Spleen (tissue), 11 donors: ENCODE results near the gene SSX3. TPM values are rescaled to one million over a fixed set of nuclear protein-coding genes. Genes with fewer than 3 reads are reported as not detected.
"Not testable (repeated sequence)": the region's sequence is repeated elsewhere in the genome, so short reads cannot be mapped to it uniquely, and the experiment has no call there.

Experiments used
- DNase-seq: peaks from one replicate; pipeline ENCODE4 v3.0.0-alpha.2; 2020
- H3K27ac ChIP-seq, 8 donors: fragments of 200-600 bp; sonication (generic) in 7 of 8; 1 replicate in 4 of 8; 2 replicates in 4 of 8; pipeline versions ENCODE4 v1.5.0 to v1.8.0; 2016 to 2021; ENCODE audit warnings: inconsistent platforms in 4 of 8, mild to moderate bottlenecking in 4 of 8, moderate library complexity in 1 of 8
- H3K27me3 ChIP-seq, 7 donors: fragments of 200-600 bp; sonication (generic) in 6 of 7; replicated peaks in 1 of 7; 1 replicate in 4 of 7; 2 replicates in 3 of 7; pipeline versions ENCODE4 v1.5.0 to v1.8.0; 2016 to 2021; ENCODE audit warnings: inconsistent platforms in 3 of 7, mild to moderate bottlenecking in 1 of 7
- H3K36me3 ChIP-seq, 6 donors: fragments of 200-600 bp; sonication (generic) in 5 of 6; 1 replicate in 4 of 6; 2 replicates in 2 of 6; pipeline versions ENCODE4 v1.5.0 to v1.8.0; 2016 to 2021; ENCODE audit warnings: inconsistent platforms in 2 of 6
- H3K4me1 ChIP-seq, 6 donors: fragments of 200-600 bp; sonication (generic) in 5 of 6; 1 replicate in 3 of 6; 2 replicates in 3 of 6; pipeline versions ENCODE4 v1.5.0 to v1.8.0; 2016 to 2021; ENCODE audit warnings: inconsistent platforms in 3 of 6
- H3K4me3 ChIP-seq, 8 donors: fragments of 200-600 bp; sonication (generic) in 7 of 8; 1 replicate in 4 of 8; 2 replicates in 4 of 8; pipeline versions ENCODE4 v1.5.0 to v1.8.0; 2016 to 2021; ENCODE audit warnings: inconsistent platforms in 4 of 8, mild to moderate bottlenecking in 4 of 8, moderate library complexity in 2 of 8
- H3K9me3 ChIP-seq, 8 donors: fragments of 200-600 bp; sonication (generic) in 7 of 8; 1 replicate in 4 of 8; 2 replicates in 4 of 8; pipeline versions ENCODE4 v1.5.0 to v1.8.0; 2016 to 2021; ENCODE audit warnings: inconsistent platforms in 4 of 8
- CTCF ChIP-seq, 11 experiments: fragments of 200-600 bp in 7 of 11; fragments of 450-650 bp in 4 of 11; sonication (generic) in 4 of 11; IDR thresholded peaks in 8 of 11; conservative IDR thresholded peaks in 3 of 11; 1 replicate in 7 of 11; 2 replicates in 4 of 11; pipeline versions ENCODE4 v1.4.0 to v1.8.0; 2016 to 2021; ENCODE audit warnings: antibody characterized with exemption in 11 of 11, inconsistent platforms in 4 of 11, mild to moderate bottlenecking in 1 of 11
- POLR2A ChIP-seq, 3 donors: fragments of 450-650 bp; IDR thresholded peaks; one replicate each; pipeline ENCODE4 v1.5.1; 2017; ENCODE audit warnings: antibody characterized with exemption in 3 of 3, mild to moderate bottlenecking in 1 of 3
- POLR2AphosphoS5 ChIP-seq, 3 donors: sonication (generic); formaldehyde crosslinking; IDR thresholded peaks; one replicate each; pipeline ENCODE4 v1.5.1; 2017; ENCODE audit warnings: antibody characterized with exemption in 3 of 3
- WGBS, 5 donors: extraction: QIAGEN DNeasy Blood & Tissue Kit in 3 of 5; methylation state at CpG; one replicate each; pipeline versions ENCODE4 v1.1.5 to v1.1.7; 2013 to 2018; 5-methylcytosine and 5-hydroxymethylcytosine counted together
- intact Hi-C: fragments of 100-400 bp; cut with DNase I; formaldehyde crosslinking; loops from one replicate; pipeline ENCODE4 v1.15.0; 2023; ENCODE audit warnings: low total_unique reads
- polyA plus RNA-seq, 3 donors: library from polyadenylated mRNA; stranded (reverse); fragments of 200-250 nt; gene quantifications; one replicate each; pipeline ENCODE4 v1.2.1, GENCODE V29; 2013
- small RNA-seq, 4 donors: library from RNA; depleted of rRNA; stranded (forward); fragments of <200 nt; gene quantifications; one replicate each; pipeline ENCODE3, GENCODE V24; 2016
- total RNA-seq, 7 donors: library from RNA; depleted of rRNA in 3 of 7; stranded (reverse); fragments of >200 nt in 3 of 7; fragmentation: NEBNext Ultra II Directional in 4 of 7; extraction: Animal tissue kit (Norgen Biotek cat#: 25700) in 4 of 7; gene quantifications; one replicate each; pipeline versions ENCODE4 v1.1.0 to v1.2.1, GENCODE V29; 2016 to 2021
- donor health status: healthy with polysubstance abuse.
- donor health status: DM: no; HTN: no; CAD: no; lungs with moderate emphysema.
- donor health status: DM: no; HTN: no; CAD: no.
- donor health status: Bipolar disorder and iron deficiency.
- donor health status: healthy.
- donor health status: DM: no; HTN: no; CAD: no.
- donor health status: DM: yes; HTN: yes; CAD: no.

SSX3 gene
- total and polyA plus RNA-seq, 10 donors: not detected

DNA sequence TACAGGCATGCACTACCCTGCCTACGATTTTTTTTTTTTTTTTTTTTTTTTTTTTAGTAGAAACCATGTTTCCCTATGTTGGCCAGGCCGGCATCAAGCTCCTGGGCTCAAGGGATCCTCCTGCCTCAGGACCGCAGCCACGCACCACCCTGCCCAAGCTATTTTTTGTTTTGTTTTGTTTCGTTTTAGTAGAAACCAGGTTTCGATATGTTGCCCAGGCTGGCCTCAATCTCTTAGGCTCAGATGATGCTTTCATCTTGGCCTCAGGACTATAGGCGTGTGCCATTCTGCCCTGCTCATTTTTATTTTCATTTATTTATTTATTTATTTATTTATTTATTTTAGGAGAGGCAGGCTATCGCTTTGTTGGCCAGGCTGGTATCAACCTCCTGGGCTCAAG lies 1.2 kb upstream of the SSX3 start:
- TF ChIP-seq POLR2A (IDR thresholded peaks at IDR 0.05) (no peak), CTCF (IDR thresholded peaks at IDR 0.05 in 8 of 11, conservative IDR thresholded peaks at IDR 0.05 in 3 of 11) (no peak), POLR2AphosphoS5 (IDR thresholded peaks at IDR 0.05) (no peak)

DNA sequence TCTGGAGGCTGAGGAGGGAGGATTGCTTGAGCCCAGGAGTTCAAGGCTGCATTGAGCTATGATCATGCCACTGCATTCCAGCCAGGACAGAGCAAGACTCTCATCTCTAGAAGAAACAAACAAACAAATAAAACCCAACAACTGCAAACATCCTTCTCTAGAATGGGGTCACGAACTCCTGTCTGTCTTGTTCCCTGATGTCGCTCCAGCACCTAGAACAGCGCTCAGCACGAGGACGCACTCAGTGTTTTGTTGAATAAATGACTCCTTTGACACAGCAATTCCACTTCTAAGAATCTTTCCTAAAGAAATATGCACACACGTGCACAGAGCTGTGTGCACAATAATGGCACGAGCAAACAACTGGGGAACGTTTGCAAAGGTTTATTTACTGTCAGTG lies 10.4 kb downstream of the SSX3 start:
- H3K27ac ChIP-seq, H3K4me1 ChIP-seq, H3K27me3 ChIP-seq, intact Hi-C loops, H3K36me3 ChIP-seq, H3K4me3 ChIP-seq, H3K9me3 ChIP-seq, DNase-seq: not testable (repeated sequence)
- 55 to 63% (median 59%) methylated on average over 8 of the region's 8 CpGs for WGBS, 5 donors

More for the DNA sequence above, 1.2 kb upstream of the SSX3 start:
- Histone ChIP-seq H3K9me3 (no peaks in the 10 kb centered on the region), H3K36me3 (no peaks in the 10 kb centered on the region), H3K27me3 (no peaks in the 10 kb centered on the region), H3K27ac (no peak overlapping the region), H3K4me3 (no peak overlapping the region), H3K4me1 (no peaks in the 10 kb centered on the region)
- DNase-seq: no peak
- intact Hi-C loops: no loop called here
- 88 to 98% (median 93%) methylated on average over 8 of the region's 8 CpGs for WGBS, 5 donors

GRCh38 chrX:48313996-48314395 lies 42.5 kb downstream of the SSX3 start:
- H3K9me3 ChIP-seq, H3K27ac ChIP-seq, H3K36me3 ChIP-seq, H3K4me3 ChIP-seq, DNase-seq, intact Hi-C loops, H3K27me3 ChIP-seq, H3K4me1 ChIP-seq: not testable (repeated sequence)
- 71 to 100% (median 72%) methylated on average over 2 of the region's 2 CpGs for WGBS, 5 donors

DNA sequence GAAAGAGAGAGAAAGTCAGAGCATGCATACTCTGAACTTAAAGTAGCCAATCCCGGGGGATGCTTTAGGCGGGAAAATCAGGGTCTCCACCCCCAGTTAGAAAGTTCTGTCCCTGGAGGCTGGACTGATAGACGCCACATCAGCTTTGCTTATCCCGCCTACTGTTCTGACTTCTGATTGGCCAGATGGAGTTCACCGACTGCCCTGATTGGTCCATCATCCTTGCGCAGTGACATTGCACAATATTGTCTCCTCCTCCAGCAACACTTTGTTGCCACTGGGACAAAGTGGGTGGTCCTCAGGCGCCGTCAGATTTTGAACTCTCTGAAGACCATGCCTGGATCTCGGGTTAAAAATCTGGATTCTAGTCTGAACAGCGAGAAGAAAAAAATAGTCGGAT lies 50.3 kb downstream of the SSX3 start:
- intact Hi-C loops: no loop called here
- Histone ChIP-seq H3K9me3 (no peaks in the 10 kb centered on the region), H3K27me3 (no peaks in the 10 kb centered on the region), H3K4me1 (no peaks in the 10 kb centered on the region), H3K27ac (no peak overlapping the region), H3K36me3 (no peaks in the 10 kb centered on the region), H3K4me3 (no peak overlapping the region)
- no peak for TF ChIP-seq POLR2A (IDR thresholded peaks at IDR 0.05)
- no peak for TF ChIP-seq POLR2AphosphoS5 (IDR thresholded peaks at IDR 0.05)
- TF ChIP-seq CTCF (IDR thresholded peaks at IDR 0.05 in 8 of 11, conservative IDR thresholded peaks at IDR 0.05 in 3 of 11): no peak
- 89 to 97% (median 94%) methylated on average over 11 of the region's 11 CpGs for WGBS, 5 donors
- no peak for DNase-seq

Small RNA genes within 50 kb of the gene (small RNA-seq; reads per million reads assigned to genes)
- 0 reads per million in 4 donors for gene AL606490.7
- gene AL606490.9: 0 reads per million in 4 donors

Other genes with a start within 250 kb of the SSX3 start
- not detected for gene SPACA5B, start 226.1 kb downstream of the SSX3 start, total RNA-seq
- not detected for gene SPACA5B, start 226.1 kb downstream of the SSX3 start, polyA plus RNA-seq
- gene SSX5, start 159.9 kb downstream of the SSX3 start, total RNA-seq: not detected
- gene SSX5, start 159.9 kb downstream of the SSX3 start, polyA plus RNA-seq: under 1 TPM; 0.06 to 0.10 (median 0.07) TPM
- not detected for gene SSX1, start 101.3 kb downstream of the SSX3 start, total RNA-seq
- not detected for gene SSX1, start 101.3 kb downstream of the SSX3 start, polyA plus RNA-seq
- not detected for gene SSX4, start 26.8 kb upstream of the SSX3 start, total RNA-seq
- not detected for gene SSX4, start 26.8 kb upstream of the SSX3 start, polyA plus RNA-seq
- not detected for gene SSX4B, start 55.3 kb upstream of the SSX3 start, total RNA-seq
- gene SSX4B, start 55.3 kb upstream of the SSX3 start, polyA plus RNA-seq: not detected
- 10 to 100 TPM; 11.3 to 57.4 (median 21.1) TPM for gene SLC38A5, start 113.6 kb upstream of the SSX3 start, total RNA-seq
- 10 to 100 TPM; 20.2 to 30.4 (median 23.5) TPM for gene SLC38A5, start 113.6 kb upstream of the SSX3 start, polyA plus RNA-seq
- 10 to 100 TPM; 27.1 to 58.6 (median 38.5) TPM for gene FTSJ1, start 119.5 kb upstream of the SSX3 start, total RNA-seq
- gene FTSJ1, start 119.5 kb upstream of the SSX3 start, polyA plus RNA-seq: 10 to 100 TPM; 36.6 to 47.4 (median 41.0) TPM
- gene PORCN, start 152.3 kb upstream of the SSX3 start, total RNA-seq: 10 to 100 TPM in 5 of 7 donors, 1 to 10 TPM in 2; 9.8 to 20.8 (median 14.2) TPM
- gene PORCN, start 152.3 kb upstream of the SSX3 start, polyA plus RNA-seq: 1 to 10 TPM; 5.0 to 8.8 (median 7.3) TPM
- gene EBP, start 165.1 kb upstream of the SSX3 start, total RNA-seq: 10 to 100 TPM; 25.1 to 36.3 (median 32.0) TPM
- gene EBP, start 165.1 kb upstream of the SSX3 start, polyA plus RNA-seq: 10 to 100 TPM; 46.4 to 62.3 (median 57.8) TPM
- gene TBC1D25, start 183.0 kb upstream of the SSX3 start, total RNA-seq: 10 to 100 TPM; 12.4 to 19.1 (median 16.2) TPM
- 1 to 10 TPM; 4.0 to 8.3 (median 6.1) TPM for gene TBC1D25, start 183.0 kb upstream of the SSX3 start, polyA plus RNA-seq
- gene RBM3, start 217.8 kb upstream of the SSX3 start, total RNA-seq: 100 to 1,000 TPM; 155 to 361 (median 203) TPM
- gene RBM3, start 217.8 kb upstream of the SSX3 start, polyA plus RNA-seq: 100 to 1,000 TPM; 162 to 224 (median 198) TPM
- gene WDR13, start 240.8 kb upstream of the SSX3 start, total RNA-seq: 100 to 1,000 TPM in 1 of 7 donors, 10 to 100 TPM in 6; 61.2 to 116 (median 81.8) TPM
- 100 to 1,000 TPM in 2 of 3 donors, 10 to 100 TPM in 1; 90.4 to 200 (median 162) TPM for gene WDR13, start 240.8 kb upstream of the SSX3 start, polyA plus RNA-seq